Measurements from ENCODE around the gene WDR41.

DNA sequence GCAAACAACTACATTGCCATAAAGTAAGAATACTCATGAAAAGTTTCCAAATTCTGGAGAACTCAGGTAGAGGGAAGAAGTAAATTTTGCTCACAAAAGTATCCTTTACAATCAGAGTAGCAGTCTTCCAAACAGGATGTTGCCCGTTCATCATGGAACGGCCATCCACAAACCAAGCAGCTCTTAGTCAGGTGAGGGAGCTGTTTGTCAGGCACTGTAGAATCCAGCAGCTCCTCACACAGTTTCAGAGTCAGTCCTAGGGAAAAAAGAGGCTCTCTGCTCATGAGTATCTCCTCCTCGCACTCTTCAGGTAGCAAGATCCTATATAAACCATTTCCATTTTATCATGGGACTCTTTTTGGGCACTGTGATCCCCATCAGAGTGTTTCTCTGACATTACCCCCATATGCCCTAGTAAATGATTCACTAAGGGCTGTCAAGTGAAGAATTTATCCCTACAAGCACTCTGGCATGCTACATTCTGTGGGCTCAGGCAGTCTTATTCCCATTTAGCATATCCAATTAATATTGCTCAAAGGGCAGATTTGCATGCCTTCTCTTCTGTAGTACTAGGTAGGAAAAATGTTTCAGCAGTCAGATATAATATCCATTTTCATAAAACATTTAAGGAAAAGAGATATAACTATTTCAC, 97.9 kb downstream of the WDR41 start:
- TF ChIP-seq, protein P1, sequence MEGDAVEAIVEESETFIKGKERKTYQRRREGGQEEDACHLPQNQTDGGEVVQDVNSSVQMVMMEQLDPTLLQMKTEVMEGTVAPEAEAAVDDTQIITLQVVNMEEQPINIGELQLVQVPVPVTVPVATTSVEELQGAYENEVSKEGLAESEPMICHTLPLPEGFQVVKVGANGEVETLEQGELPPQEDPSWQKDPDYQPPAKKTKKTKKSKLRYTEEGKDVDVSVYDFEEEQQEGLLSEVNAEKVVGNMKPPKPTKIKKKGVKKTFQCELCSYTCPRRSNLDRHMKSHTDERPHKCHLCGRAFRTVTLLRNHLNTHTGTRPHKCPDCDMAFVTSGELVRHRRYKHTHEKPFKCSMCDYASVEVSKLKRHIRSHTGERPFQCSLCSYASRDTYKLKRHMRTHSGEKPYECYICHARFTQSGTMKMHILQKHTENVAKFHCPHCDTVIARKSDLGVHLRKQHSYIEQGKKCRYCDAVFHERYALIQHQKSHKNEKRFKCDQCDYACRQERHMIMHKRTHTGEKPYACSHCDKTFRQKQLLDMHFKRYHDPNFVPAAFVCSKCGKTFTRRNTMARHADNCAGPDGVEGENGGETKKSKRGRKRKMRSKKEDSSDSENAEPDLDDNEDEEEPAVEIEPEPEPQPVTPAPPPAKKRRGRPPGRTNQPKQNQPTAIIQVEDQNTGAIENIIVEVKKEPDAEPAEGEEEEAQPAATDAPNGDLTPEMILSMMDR (conservative IDR thresholded peaks at IDR 0.05) = no peak
- TF ChIP-seq EZH2 (IDR thresholded peaks at IDR 0.05; ENCODE audit: low read depth) = no peak
